ENCODE results near the gene WWOX. TPM values are rescaled to one million over a fixed set of nuclear protein-coding genes. Genes with fewer than 3 reads are reported as not detected.

WWOX gene
- total RNA-seq, 1 experiment from 2014 or later = 15.6 TPM

DNA sequence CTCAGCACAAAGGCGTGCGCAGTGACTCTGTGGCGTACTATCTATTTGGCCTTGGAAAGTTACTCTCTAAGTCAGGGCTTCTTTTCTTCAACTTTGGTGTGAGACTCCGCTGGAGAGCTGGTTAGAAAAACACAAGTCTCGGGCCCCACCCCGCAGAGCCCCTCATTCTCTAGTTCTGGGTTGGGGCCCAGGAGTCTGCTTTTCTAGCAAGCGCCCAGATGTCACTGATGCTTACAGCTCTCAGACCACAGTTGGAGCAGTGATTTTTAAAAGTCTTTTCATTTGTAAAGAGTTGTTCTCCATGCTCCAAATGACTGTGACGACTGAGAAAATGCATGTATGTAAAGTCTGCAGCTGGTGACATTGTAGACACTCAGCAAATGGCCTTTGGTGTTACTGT is 582.3 kb downstream of the WWOX start:
- no CpG with 5 or more reads among the region's 8 CpGs for WGBS (ENCODE audit: extremely low coverage, insufficient read length, low lambda C conversion rate)
- H4K20me1 ChIP-seq (ENCODE audit: control insufficient read depth, insufficient read depth, insufficient read length) = no peaks in the 10 kb centered on the region
- H3K9me3 ChIP-seq (ENCODE audit: control insufficient read depth, low read depth, low read length) = no peaks in the 10 kb centered on the region
- no peak overlapping the region for H4K5ac ChIP-seq (ENCODE audit: insufficient read length, low read depth, low read length)
- H3K27me3 ChIP-seq (ENCODE audit: insufficient read depth, low read length) = no peaks in the 10 kb centered on the region
- no peaks in the 10 kb centered on the region for H3K23me2 ChIP-seq (ENCODE audit: insufficient read length, low read depth, low read length, poor library complexity, severe bottlenecking)
- H4K91ac ChIP-seq (ENCODE audit: insufficient read length, low read depth, low read length) = no peak overlapping the region
- no peaks in the 10 kb centered on the region for H3K27me3 Mint-ChIP-seq (ENCODE audit: low read depth)
- H2BK5ac ChIP-seq (ENCODE audit: insufficient read length, low read length) = no peak overlapping the region
- no peaks in the 10 kb centered on the region for H3K4me1 ChIP-seq (ENCODE audit: insufficient read depth, low read length)
- no peak overlapping the region for H3K9ac ChIP-seq (ENCODE audit: extremely low read depth, insufficient read length, low read length)
- no peaks in the 10 kb centered on the region for H3K36me3 Mint-ChIP-seq (ENCODE audit: insufficient read depth in 1 of 3, low read depth in 3 of 3)
- H3K4me1 Mint-ChIP-seq = peaks cover 2% of the 10 kb centered on the region in 2 experiments; a peak in 1 of 4 replicates
- no peak overlapping the region for H3K18ac ChIP-seq (ENCODE audit: insufficient read length, low read depth, low read length)
- H3K9me3 Mint-ChIP-seq = no peaks in the 10 kb centered on the region
- no peak overlapping the region for H3K56ac ChIP-seq (ENCODE audit: insufficient read length, low read depth, low read length)
- no peak overlapping the region for H2BK12ac ChIP-seq (ENCODE audit: insufficient read length, low read depth, low read length)
- no peak overlapping the region for H3K4ac ChIP-seq (ENCODE audit: low read depth, low read length)
- no peak overlapping the region for H3K27ac Mint-ChIP-seq
- H3K14ac ChIP-seq (ENCODE audit: insufficient read depth, low read length) = no peak overlapping the region
- no peak overlapping the region for H3K27ac ChIP-seq (ENCODE audit: insufficient read length, low read depth, low read length)
- no peak overlapping the region for H2AK5ac ChIP-seq (ENCODE audit: insufficient read length, low read length)
- H2BK120ac ChIP-seq (ENCODE audit: low read depth, low read length, poor library complexity, severe bottlenecking) = no peak overlapping the region
- TF ChIP-seq, protein P1, sequence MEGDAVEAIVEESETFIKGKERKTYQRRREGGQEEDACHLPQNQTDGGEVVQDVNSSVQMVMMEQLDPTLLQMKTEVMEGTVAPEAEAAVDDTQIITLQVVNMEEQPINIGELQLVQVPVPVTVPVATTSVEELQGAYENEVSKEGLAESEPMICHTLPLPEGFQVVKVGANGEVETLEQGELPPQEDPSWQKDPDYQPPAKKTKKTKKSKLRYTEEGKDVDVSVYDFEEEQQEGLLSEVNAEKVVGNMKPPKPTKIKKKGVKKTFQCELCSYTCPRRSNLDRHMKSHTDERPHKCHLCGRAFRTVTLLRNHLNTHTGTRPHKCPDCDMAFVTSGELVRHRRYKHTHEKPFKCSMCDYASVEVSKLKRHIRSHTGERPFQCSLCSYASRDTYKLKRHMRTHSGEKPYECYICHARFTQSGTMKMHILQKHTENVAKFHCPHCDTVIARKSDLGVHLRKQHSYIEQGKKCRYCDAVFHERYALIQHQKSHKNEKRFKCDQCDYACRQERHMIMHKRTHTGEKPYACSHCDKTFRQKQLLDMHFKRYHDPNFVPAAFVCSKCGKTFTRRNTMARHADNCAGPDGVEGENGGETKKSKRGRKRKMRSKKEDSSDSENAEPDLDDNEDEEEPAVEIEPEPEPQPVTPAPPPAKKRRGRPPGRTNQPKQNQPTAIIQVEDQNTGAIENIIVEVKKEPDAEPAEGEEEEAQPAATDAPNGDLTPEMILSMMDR (conservative IDR thresholded peaks at IDR 0.05) = no peak
- DNase-seq = no peak
- H3K4me2 ChIP-seq (ENCODE audit: insufficient read depth, insufficient read length, low read length) = no peak overlapping the region
- no peaks in the 10 kb centered on the region for H3K79me2 ChIP-seq (ENCODE audit: insufficient read depth, low read length)
- H3K23ac ChIP-seq (ENCODE audit: insufficient read length, low read depth, low read length) = no peak overlapping the region
- no peak overlapping the region for H3T11ph ChIP-seq (ENCODE audit: low read length)
- no peaks in the 10 kb centered on the region for H3K79me1 ChIP-seq (ENCODE audit: insufficient read depth, low read depth, low read length, poor library complexity, severe bottlenecking)
- no peak overlapping the region for H2AFZ ChIP-seq (ENCODE audit: low read length)
- no peak overlapping the region for H2BK20ac ChIP-seq (ENCODE audit: low read depth, low read length, poor library complexity, severe bottlenecking)
- H4K8ac ChIP-seq (replicated peaks; ENCODE audit: insufficient read length, low read depth, low read length) = no peak overlapping the region
- H3K4me3 Mint-ChIP-seq = no peak overlapping the region
- no peak overlapping the region for H2BK15ac ChIP-seq (ENCODE audit: low read depth, low read length)
